IMR-90 (cell line): ENCODE data around the gene ABHD5. TPM values are rescaled to one million over a fixed set of nuclear protein-coding genes. Genes with fewer than 3 reads are reported as not detected.

Source experiments
- ATAC-seq: fragments of 200-7000 bp; cut with Tn5 transposase; 2 replicates; pipeline ENCODE4 v1.9.1; 2020; ENCODE audit warnings: low read depth, mild to moderate bottlenecking, moderate library complexity
- BruUV-seq: library from RNA; stranded (reverse); fragments of 400-500 nt; replicated peaks from 2 replicates; lab custom pipeline; 2021; lab: Mats Ljungman, UMichigan
- CTCF ChIA-PET: fragments of 300-600 bp; formaldehyde crosslinking; extraction: SDS; loops from one replicate; lab custom pipeline; 2021; ENCODE audit warnings: antibody characterized with exemption; lab: Yijun Ruan, JAX
- POLR2A ChIA-PET: fragments of 300-600 bp; sonication (Branson Sonifier 250); formaldehyde crosslinking; loops from one replicate; lab custom pipeline; 2022; ENCODE audit warnings: antibody characterized with exemption; ENCODE audit not compliant: unreplicated experiment; lab: Charles Lee
- DNase-seq: peaks from one replicate; pipeline ENCODE4 v3.0.0; 2013
- H2AFZ ChIP-seq: replicated peaks from 2 replicates; pipeline ENCODE3; 2013; ENCODE audit warnings: low read length, mild to moderate bottlenecking; ENCODE audit not compliant: poor library complexity
- H2AK5ac ChIP-seq: 2 replicates; pipeline ENCODE4 v1.6.1; 2013; ENCODE audit warnings: low read depth, low read length, inconsistent platforms
- H2AK9ac ChIP-seq: replicated peaks from 2 replicates; pipeline ENCODE3; 2013; ENCODE audit warnings: mild to moderate bottlenecking, low read depth, low read length, moderate library complexity; ENCODE audit not compliant: poor library complexity
- H2BK120ac ChIP-seq: 2 replicates; pipeline ENCODE4 v1.6.1; 2013; ENCODE audit warnings: low read depth, low read length, inconsistent platforms
- H2BK15ac ChIP-seq: 3 replicates; pipeline ENCODE4 v1.6.1; 2013; ENCODE audit warnings: low read depth, low read length, inconsistent platforms
- H2BK20ac ChIP-seq: 2 replicates; pipeline ENCODE4 v1.6.1; 2013; ENCODE audit warnings: low read depth, mild to moderate bottlenecking, inconsistent platforms, low read length, moderate library complexity
- H2BK5ac ChIP-seq: 2 replicates; pipeline ENCODE4 v1.6.1; 2013; ENCODE audit warnings: mild to moderate bottlenecking, low read depth, low read length, inconsistent platforms; ENCODE audit not compliant: poor library complexity, severe bottlenecking
- H3K14ac ChIP-seq: replicated peaks from 2 replicates; pipeline ENCODE4 v1.6.1; 2013; ENCODE audit warnings: low read depth, low read length, inconsistent platforms
- H3K18ac ChIP-seq: 2 replicates; pipeline ENCODE4 v1.6.1; 2013; ENCODE audit warnings: low read depth, low read length, control low read depth
- H3K23ac ChIP-seq: 2 replicates; pipeline ENCODE4 v1.6.1; 2013; ENCODE audit warnings: low read depth, low read length, inconsistent platforms
- H3K27ac ChIP-seq: 2 replicates; pipeline ENCODE4 v1.5.1; 2013; ENCODE audit warnings: mild to moderate bottlenecking, control low read depth, low read length; ENCODE audit not compliant: insufficient read depth
- H3K27me3 ChIP-seq: 2 replicates; pipeline ENCODE4 v1.6.1; 2013; ENCODE audit warnings: low read length; ENCODE audit not compliant: control insufficient read depth, insufficient read depth
- H3K36me3 ChIP-seq: 2 replicates; pipeline ENCODE4 v1.6.1; 2013; ENCODE audit warnings: low read length, mixed read lengths; ENCODE audit not compliant: control insufficient read depth, insufficient read depth
- H3K4ac ChIP-seq: 2 replicates; pipeline ENCODE4 v1.6.1; 2013; ENCODE audit warnings: low read depth, low read length, inconsistent platforms
- H3K4me1 ChIP-seq: 2 replicates; pipeline ENCODE4 v1.6.1; 2013; ENCODE audit warnings: low read length, mixed read lengths; ENCODE audit not compliant: control insufficient read depth, insufficient read depth
- H3K4me2 ChIP-seq: 2 replicates; pipeline ENCODE4 v1.6.1; 2013; ENCODE audit warnings: low read depth, mild to moderate bottlenecking, control low read depth, low read length, moderate library complexity
- H3K4me3 ChIP-seq: 2 replicates; pipeline ENCODE4 v1.5.1; 2013; ENCODE audit warnings: low read depth, mild to moderate bottlenecking, control low read depth, low read length, moderate library complexity; ENCODE audit not compliant: insufficient read depth
- H3K56ac ChIP-seq: 2 replicates; pipeline ENCODE4 v1.6.1; 2013; ENCODE audit warnings: low read length, inconsistent platforms; ENCODE audit not compliant: insufficient read depth; ENCODE audit errors: extremely low read depth
- H3K79me1 ChIP-seq, 2 experiments: 2 replicates each; pipeline ENCODE4 v1.6.1; 2013; ENCODE audit warnings: low read length in 2 of 2, inconsistent platforms in 1 of 2, low read depth in 1 of 2
- H3K9ac ChIP-seq: 2 replicates; pipeline ENCODE4 v1.6.1; 2013; ENCODE audit warnings: low read depth, low read length, control low read depth
- H3K9me1 ChIP-seq: 2 replicates; pipeline ENCODE4 v1.6.1; 2013; ENCODE audit warnings: low read length, inconsistent platforms; ENCODE audit not compliant: insufficient read depth
- H3K9me3 ChIP-seq: 2 replicates; pipeline ENCODE4 v1.6.1; 2013; ENCODE audit warnings: low read length; ENCODE audit not compliant: control insufficient read depth, insufficient read depth
- H4K20me1 ChIP-seq: 2 replicates; pipeline ENCODE4 v1.6.1; 2013; ENCODE audit warnings: low read length, inconsistent platforms; ENCODE audit not compliant: insufficient read depth
- H4K5ac ChIP-seq: 2 replicates; pipeline ENCODE4 v1.6.1; 2013; ENCODE audit warnings: mild to moderate bottlenecking, low read depth, low read length, control low read depth
- H4K8ac ChIP-seq, 2 experiments: 2 replicates each; pipeline ENCODE4 v1.6.1; 2013; ENCODE audit warnings: low read depth in 2 of 2, low read length in 2 of 2, control low read depth in 1 of 2, inconsistent platforms in 1 of 2
- H4K91ac ChIP-seq: 2 replicates; pipeline ENCODE4 v1.6.1; 2013; ENCODE audit warnings: low read depth, low read length, inconsistent platforms; ENCODE audit not compliant: insufficient read depth
- BHLHE40 ChIP-seq: fragments of 150-350 bp; IDR thresholded peaks from 2 replicates; pipeline ENCODE4 v1.6.1; 2016; ENCODE audit warnings: mild to moderate bottlenecking, low read depth, low read length
- CHD1 ChIP-seq: IDR thresholded peaks from 2 replicates; pipeline ENCODE4 v1.6.1; 2012; ENCODE audit warnings: low read depth, low read length, improper control_type of control experiment
- CTCF ChIP-seq: conservative IDR thresholded peaks from 2 replicates; pipeline ENCODE4 v1.5.1; 2012; ENCODE audit warnings: mild to moderate bottlenecking, low read depth, low read length, improper control_type of control experiment
- ELK1 ChIP-seq: fragments of 150-350 bp; IDR thresholded peaks from 2 replicates; pipeline ENCODE4 v1.6.1; 2016; ENCODE audit warnings: low read depth, mild to moderate bottlenecking, low read length, moderate library complexity, borderline replicate concordance
- FOS ChIP-seq: fragments of 150-350 bp; IDR thresholded peaks from 2 replicates; pipeline ENCODE4 v1.6.1; 2016; ENCODE audit warnings: low read depth, low read length
- MAFK ChIP-seq: IDR thresholded peaks from 2 replicates; pipeline ENCODE4 v1.6.1; 2012; ENCODE audit warnings: low read depth, low read length, improper control_type of control experiment
- MAZ ChIP-seq: IDR thresholded peaks from 2 replicates; pipeline ENCODE4 v1.6.1; 2012; ENCODE audit warnings: low read depth, mild to moderate bottlenecking, low read length, improper control_type of control experiment, moderate library complexity, borderline replicate concordance
- MXI1 ChIP-seq: IDR thresholded peaks from 2 replicates; pipeline ENCODE4 v1.6.1; 2012; ENCODE audit warnings: low read depth, mild to moderate bottlenecking, low read length, moderate library complexity, borderline replicate concordance
- NFE2L2 ChIP-seq: fragments of 150-350 bp; IDR thresholded peaks from 2 replicates; pipeline ENCODE4 v1.6.1; 2016; ENCODE audit warnings: low read depth, mild to moderate bottlenecking, low read length
- RAD21 ChIP-seq: IDR thresholded peaks from 2 replicates; pipeline ENCODE4 v1.6.1; 2012; ENCODE audit warnings: low read length, improper control_type of control experiment
- RCOR1 ChIP-seq: IDR thresholded peaks from 2 replicates; pipeline ENCODE4 v1.6.1; 2012; ENCODE audit warnings: mild to moderate bottlenecking, low read length, improper control_type of control experiment; ENCODE audit not compliant: insufficient replicate concordance
- RFX5 ChIP-seq: IDR thresholded peaks from 2 replicates; pipeline ENCODE4 v1.8.0; 2012; ENCODE audit warnings: low read depth, mild to moderate bottlenecking, low read length, moderate library complexity
- SMC3 ChIP-seq: fragments of 150-350 bp; IDR thresholded peaks from 2 replicates; pipeline ENCODE4 v1.6.1; 2016; ENCODE audit warnings: low read depth, mild to moderate bottlenecking, antibody characterized with exemption, low read length, moderate library complexity
- WGBS, 2 experiments: methylation state at CpG; one replicate each; pipeline versions ENCODE4 v1.1.5 to v1.1.7; 2013; ENCODE audit warnings: missing lambda C conversion rate in 2 of 2; ENCODE audit not compliant: insufficient read length in 1 of 2; ENCODE audit errors: extremely low coverage in 2 of 2; 5-methylcytosine and 5-hydroxymethylcytosine counted together
- dilution Hi-C: fragments of 300-500 bp; cut with HindIII; formaldehyde crosslinking; loops from one replicate; pipeline ENCODE4 v1.14.3; 2018; ENCODE audit warnings: low sequenced_read_pairs; ENCODE audit not compliant: unreplicated experiment
- in situ Hi-C: fragments of 300-500 bp; cut with MboI; formaldehyde crosslinking; loops from 3 replicates; pipeline ENCODE4 v1.14.3; 2019; ENCODE audit warnings: low sequenced_read_pairs, inconsistent platforms, mixed read lengths
- intact Hi-C: fragments of 100-400 bp; cut with micrococcal nuclease; formaldehyde crosslinking; loops from 2 replicates; pipeline ENCODE4 v1.10.0; 2022
- polyA plus RNA-seq, 3 experiments: library from polyadenylated mRNA; depleted of rRNA; stranded (reverse); fragments of >200 nt; gene quantifications; 2 replicates each; pipeline ENCODE4 v1.2.3, GENCODE V29; 2012; ENCODE audit warnings: low replicate concordance in 1 of 3
- total RNA-seq: library from RNA; depleted of rRNA; stranded (reverse); fragments of >200 nt; gene quantifications from 2 replicates; pipeline ENCODE4 v1.2.3, GENCODE V29; 2012

ABHD5 gene
- total and polyA plus RNA-seq, 2 of the 4 experiments (the other 2 are of a cell fraction) = 15.8 to 33.2 TPM

GRCh38 chr3:43649365-43649968 lies 41.3 kb upstream of the ABHD5 start:
- in situ Hi-C loops (no loop called here), intact Hi-C loops (no loop called here), dilution Hi-C loops (no loop called here)
- Histone ChIP-seq H3K4me3 (no peak overlapping the region), H2BK5ac (no peak overlapping the region), H2AK9ac (no peak overlapping the region), H2BK20ac (no peak overlapping the region), H3K14ac (no peak overlapping the region), H4K8ac (no peak overlapping the region), H2BK120ac (no peak overlapping the region), H3K4me1 (peaks cover 4% of the 10 kb centered on the region; the same call in 1 of the 2 replicates), H3K9ac (no peak overlapping the region), H3K79me1 (no peaks in the 10 kb centered on the region), H3K27ac (no peak overlapping the region), H2BK15ac (no peak overlapping the region), H3K27me3 (no peaks in the 10 kb centered on the region), H3K56ac (no peak overlapping the region), H3K18ac (no peak overlapping the region), H3K9me3 (no peaks in the 10 kb centered on the region), H3K36me3 (no peaks in the 10 kb centered on the region), H3K23ac (no peak overlapping the region), H4K91ac (no peak overlapping the region), H4K20me1 (no peaks in the 10 kb centered on the region), H3K4ac (no peak overlapping the region), H2AFZ (no peak overlapping the region), H3K9me1 (peaks cover 3% of the 10 kb centered on the region), H4K5ac (no peak overlapping the region), H2AK5ac (no peak overlapping the region), H3K4me2 (peak overlapping the region; percentile 34)
- TF ChIP-seq CTCF (no peak), BHLHE40 (no peak), FOS (no peak), ELK1 (no peak), MAZ (no peak), RAD21 (no peak), MXI1 (no peak), RFX5 (no peak), NFE2L2 (no peak), SMC3 (no peak), RCOR1 (no peak), CHD1 (no peak), MAFK (no peak)
- no TSS peak for BruUV-seq
- POLR2A ChIA-PET = no interaction called here
- no peak for DNase-seq
- CTCF ChIA-PET = interaction anchor here (0.6 kb wide), 1 partner anchor 11 kb away, joined by 4 read pairs; no protein-coding TSS in a partner anchor
- ATAC-seq = no peak
- 69% methylated on average over 4 of the region's 6 CpGs; no CpG with 5 or more reads in 1 of the 2 experiments for WGBS, 2 experiments
